Measurements from ENCODE around the gene PRMT9. TPM values are rescaled to one million over a fixed set of nuclear protein-coding genes. Genes with fewer than 3 reads are reported as not detected.

PRMT9 gene
- polyA plus RNA-seq, 1 experiment: 3.3 TPM

GRCh38 chr4:147727476-147728028, 43.6 kb upstream of the PRMT9 start:
- TF ChIP-seq CTCF (IDR thresholded peaks at IDR 0.05; ENCODE audit: insufficient read depth, low read depth, low read length): no peak
- ChIA-PET CTCF (interaction anchor here (0.6 kb wide), 1 partner anchor 139 kb away, joined by 3 read pairs; no protein-coding TSS in a partner anchor), POLR2A (no interaction called here)
- no peak for DNase-seq (ENCODE audit: low read depth)
- H3K4me3 ChIP-seq (ENCODE audit: low read depth, low read length): no peak overlapping the region
- no peaks in the 10 kb centered on the region for H3K27me3 ChIP-seq (ENCODE audit: control insufficient read depth, insufficient read depth, low read length)
- no peaks in the 10 kb centered on the region for H3K36me3 ChIP-seq (ENCODE audit: control insufficient read depth, insufficient read depth, low read length)

- TF ChIP-seq CTCF (IDR thresholded peaks at IDR 0.05; ENCODE audit: insufficient read depth, low read depth, low read length): no peak
- Histone ChIP-seq H3K36me3 (ENCODE audit: control insufficient read depth, insufficient read depth, low read length) (no peaks in the 10 kb centered on the region), H3K4me3 (ENCODE audit: low read depth, low read length) (no peak overlapping the region), H3K27me3 (ENCODE audit: control insufficient read depth, insufficient read depth, low read length) (no peaks in the 10 kb centered on the region)
- POLR2A ChIA-PET: interaction anchor here (0.6 kb wide), 1 partner anchor 93 kb away, joined by 3 read pairs; no protein-coding TSS in a partner anchor
- CTCF ChIA-PET: interaction anchor here (1.5 kb wide), 1 partner anchor 141 kb away, joined by 3 read pairs; no protein-coding TSS in a partner anchor
- no peak for DNase-seq (ENCODE audit: low read depth)
These were observed 41.7 kb upstream of the PRMT9 start for GRCh38 chr4:147725673-147726072.

GRCh38 chr4:147724468-147725201, 40.7 kb upstream of the PRMT9 start:
- ChIA-PET POLR2A (interaction anchor here (0.6 kb wide), 1 partner anchor 48 kb away, joined by 3 read pairs; no protein-coding TSS in a partner anchor), CTCF (interaction anchor here (1.1 to 1.5 kb wide), 2 partner anchors 31 to 142 kb away, joined by 3 read pairs; no protein-coding TSS in a partner anchor)
- H3K4me3 ChIP-seq (ENCODE audit: low read depth, low read length): no peak overlapping the region
- DNase-seq (ENCODE audit: low read depth): no peak
- TF ChIP-seq CTCF (IDR thresholded peaks at IDR 0.05; ENCODE audit: insufficient read depth, low read depth, low read length): no peak
- no peaks in the 10 kb centered on the region for H3K27me3 ChIP-seq (ENCODE audit: control insufficient read depth, insufficient read depth, low read length)
- no peaks in the 10 kb centered on the region for H3K36me3 ChIP-seq (ENCODE audit: control insufficient read depth, insufficient read depth, low read length)

- POLR2A ChIA-PET: no interaction called here
- DNase-seq (ENCODE audit: low read depth): no peak
- Histone ChIP-seq H3K36me3 (ENCODE audit: control insufficient read depth, insufficient read depth, low read length) (no peaks in the 10 kb centered on the region), H3K4me3 (ENCODE audit: low read depth, low read length) (no peak overlapping the region), H3K27me3 (ENCODE audit: control insufficient read depth, insufficient read depth, low read length) (no peaks in the 10 kb centered on the region)
- CTCF ChIA-PET: interaction anchor here (0.7 kb wide), 1 partner anchor 144 kb away, joined by 3 read pairs; no protein-coding TSS in a partner anchor
- no peak for TF ChIP-seq CTCF (IDR thresholded peaks at IDR 0.05; ENCODE audit: insufficient read depth, low read depth, low read length)
These were observed 39.4 kb upstream of the PRMT9 start for GRCh38 chr4:147723326-147723725.

- TF ChIP-seq CTCF (IDR thresholded peaks at IDR 0.05; ENCODE audit: insufficient read depth, low read depth, low read length): no peak
- Histone ChIP-seq H3K27me3 (ENCODE audit: control insufficient read depth, insufficient read depth, low read length) (no peaks in the 10 kb centered on the region), H3K4me3 (ENCODE audit: low read depth, low read length) (no peak overlapping the region), H3K36me3 (ENCODE audit: control insufficient read depth, insufficient read depth, low read length) (no peaks in the 10 kb centered on the region)
- POLR2A ChIA-PET: no interaction called here
- CTCF ChIA-PET: no interaction called here
- DNase-seq (ENCODE audit: low read depth): no peak
These were observed 33.9 kb upstream of the PRMT9 start for GRCh38 chr4:147717878-147718277.
